GM12878 (cell line): ENCODE measurements around the gene AMT. TPM values are rescaled to one million over a fixed set of nuclear protein-coding genes. Genes with fewer than 3 reads are reported as not detected.

Experiments
- ATAC-seq: fragments of 200-7000 bp; cut with Tn5 transposase; 3 replicates; pipeline ENCODE4 v1.9.1; 2020; ENCODE audit warnings: mild to moderate bottlenecking, moderate library complexity
- BruUV-seq: library from RNA; stranded (reverse); fragments of 400-500 nt; replicated peaks from 2 replicates; lab custom pipeline; 2021; lab: Mats Ljungman, UMichigan
- CTCF ChIA-PET: fragments of 300-600 bp; sonication (Branson Sonifier 250); formaldehyde crosslinking; extraction: SDS; loops from one replicate; lab custom pipeline; 2021; ENCODE audit warnings: inconsistent platforms; lab: Yijun Ruan, JAX
- POLR2A ChIA-PET: fragments of 350-600 bp; formaldehyde crosslinking; extraction: SDS; loops from one replicate; lab custom pipeline; 2021; ENCODE audit warnings: inconsistent platforms; lab: Charles Lee
- RAD21 ChIA-PET: fragments of 300-600 bp; sonication (Branson Sonifier 250); formaldehyde crosslinking; loops from one replicate; lab custom pipeline; 2023; ENCODE audit warnings: antibody characterized with exemption; ENCODE audit not compliant: unreplicated experiment; lab: Charles Lee
- SMC1A ChIA-PET: fragments of 300-600 bp; sonication (Branson Sonifier 250); formaldehyde crosslinking; loops from one replicate; lab custom pipeline; 2023; ENCODE audit not compliant: unreplicated experiment, uncharacterized antibody; lab: Charles Lee
- DNase-seq: peaks from one replicate; pipeline ENCODE4 v3.0.0-alpha.2; 2011; ENCODE audit warnings: low read depth, low spot score
- FAIRE-seq: peaks from 3 replicates; lab custom pipeline; 2011; peaks lifted over from hg19 to GRCh38; lab: Jason Lieb, UNC
- H2AFZ ChIP-seq: 2 replicates; pipeline ENCODE4 v1.6.0; 2011; ENCODE audit warnings: low read depth, low read length, control low read depth; ENCODE audit not compliant: control insufficient read depth
- H3K27ac ChIP-seq: 2 replicates; pipeline ENCODE4 v1.5.1; 2011; ENCODE audit warnings: control low read depth; ENCODE audit not compliant: control insufficient read depth, insufficient read depth
- H3K27me3 ChIP-seq, 2 experiments: replicated peaks in 1 of 2; 2 replicates each; pipeline versions ENCODE4 v1.6.0 to v1.6.1; 2011; ENCODE audit warnings: low read length in 1 of 2; ENCODE audit not compliant: control insufficient read depth in 2 of 2, insufficient read depth in 2 of 2
- H3K36me3 ChIP-seq, 2 experiments: 2 replicates each; pipeline ENCODE4 v1.5.1; 2011; ENCODE audit warnings: low read length in 1 of 2; ENCODE audit not compliant: control insufficient read depth in 2 of 2, insufficient read depth in 2 of 2
- H3K4me1 ChIP-seq: 2 replicates; pipeline ENCODE4 v1.6.1; 2011; ENCODE audit warnings: mild to moderate bottlenecking, low read length, moderate library complexity, mixed read lengths; ENCODE audit not compliant: control insufficient read depth, insufficient read depth
- H3K4me2 ChIP-seq: 2 replicates; pipeline ENCODE4 v1.6.0; 2011; ENCODE audit warnings: control low read depth; ENCODE audit not compliant: control insufficient read depth, insufficient read depth
- H3K4me3 ChIP-seq: fragments of 200-600 bp; sonication (generic); 2 replicates; pipeline ENCODE4 v1.5.1; 2016
- H3K79me2 ChIP-seq: 2 replicates; pipeline ENCODE4 v1.6.0; 2011; ENCODE audit warnings: low read length; ENCODE audit not compliant: control insufficient read depth, insufficient read depth
- H3K9ac ChIP-seq: 2 replicates; pipeline ENCODE4 v1.8.0; 2011; ENCODE audit warnings: low read length, control low read depth, mixed read lengths; ENCODE audit not compliant: control insufficient read depth, insufficient read depth
- H3K9me3 ChIP-seq: replicated peaks from 3 replicates; pipeline ENCODE4 v1.5.1; 2011; ENCODE audit warnings: mild to moderate bottlenecking, low read length; ENCODE audit not compliant: control insufficient read depth, insufficient read depth
- H4K20me1 ChIP-seq: 2 replicates; pipeline ENCODE4 v1.6.0; 2011; ENCODE audit not compliant: control insufficient read depth, insufficient read depth
- DPF2 ChIP-seq: fragments of 450-650 bp; IDR thresholded peaks from 2 replicates; pipeline ENCODE4 v1.6.1; 2017; ENCODE audit warnings: mild to moderate bottlenecking
- ETV6 ChIP-seq, 2 experiments: fragments of 450-650 bp in 1 of 2; IDR thresholded peaks in 1 of 2; conservative IDR thresholded peaks in 1 of 2; 2 replicates each; pipeline ENCODE4 v1.6.1; 2014; ENCODE audit warnings: antibody characterized with exemption in 1 of 2, borderline replicate concordance in 1 of 2, low read depth in 1 of 2, mild to moderate bottlenecking in 1 of 2, moderate library complexity in 1 of 2
- FOXM1 ChIP-seq: IDR thresholded peaks from 2 replicates; pipeline ENCODE4 v1.6.1; 2012; ENCODE audit warnings: low read depth, mild to moderate bottlenecking, inconsistent platforms, low read length, moderate library complexity
- KDM1A ChIP-seq: fragments of 200-600 bp; sonication (generic); IDR thresholded peaks from 2 replicates; pipeline ENCODE4 v1.6.1; 2016; ENCODE audit warnings: borderline replicate concordance
- MYB ChIP-seq: fragments of 150-350 bp; IDR thresholded peaks from 2 replicates; pipeline ENCODE4 v1.6.1; 2014; ENCODE audit warnings: mild to moderate bottlenecking, low read depth, low read length, borderline replicate concordance
- PML ChIP-seq: IDR thresholded peaks from 2 replicates; pipeline ENCODE4 v1.6.1; 2012; ENCODE audit warnings: low read length, inconsistent platforms
- SMAD1 ChIP-seq: fragments of 450-650 bp; IDR thresholded peaks from 2 replicates; pipeline ENCODE4 v1.6.1; 2018; ENCODE audit warnings: mild to moderate bottlenecking, low read depth; ENCODE audit not compliant: partially characterized antibody
- STAT3 ChIP-seq: IDR thresholded peaks from 2 replicates; pipeline ENCODE4 v1.6.1; 2011; ENCODE audit warnings: low read depth, low read length, improper control_type of control experiment
- ZNF274 ChIP-seq: IDR thresholded peaks from one replicate; pipeline ENCODE4 v1.8.0; 2011; ENCODE audit not compliant: insufficient read length, insufficient read depth
- WGBS: methylation state at CpG from one replicate; pipeline ENCODE4 v1.1.6; 2016; ENCODE audit warnings: low lambda C conversion rate; ENCODE audit not compliant: insufficient replicate concordance, insufficient coverage; ENCODE audit errors: missing lambda C conversion rate; 5-methylcytosine and 5-hydroxymethylcytosine counted together
- in situ Hi-C: fragments of 300-500 bp; cut with MboI; formaldehyde crosslinking; loops from 9 replicates; pipeline ENCODE4 v1.14.3; 2018; ENCODE audit warnings: mixed read lengths
- intact Hi-C: fragments of 100-400 bp; cut with micrococcal nuclease; formaldehyde crosslinking; loops from one replicate; pipeline ENCODE4 v1.14.2; 2022; ENCODE audit not compliant: unreplicated experiment
- polyA plus RNA-seq, 11 experiments: library from polyadenylated mRNA; depleted of rRNA in 4 of 11; unstranded in 6 of 11; stranded (reverse) in 5 of 11; fragments of >200 nt; fragmentation: Nextera tagmentation in 4 of 11; fragmentation: Illumina TruSeq in 1 of 11; extraction: Ambion mirVana in 4 of 11; extraction: Trizol in 1 of 11; gene quantifications; 1 replicate in 1 of 11; 2 replicates in 10 of 11; pipeline versions ENCODE4 v1.2.1 to v1.2.3, GENCODE V29; 2011 to 2016; ENCODE audit warnings: inconsistent platforms in 2 of 11, missing spikeins in 2 of 11, low read depth in 1 of 11
- total RNA-seq, 4 experiments: library from RNA; depleted of rRNA in 3 of 4; stranded (reverse); fragments of >200 nt in 3 of 4; fragmentation: Illumina TruSeq in 1 of 4; extraction: Trizol in 1 of 4; gene quantifications; 2 replicates each; pipeline versions ENCODE4 v1.2.1 to v1.2.3, GENCODE V29; 2013 to 2021
- TF ChIP-seq, protein P1 (sequence below): IDR thresholded peaks from 2 replicates; pipeline ENCODE4 v1.6.1; 2011; ENCODE audit warnings: mild to moderate bottlenecking, low read depth, low read length, moderate library complexity; ENCODE audit not compliant: insufficient replicate concordance
- TF ChIP-seq, protein P2 (sequence below): IDR thresholded peaks from 2 replicates; pipeline ENCODE4 v1.6.1; 2012; ENCODE audit warnings: low read depth, low read length, improper control_type of control experiment

AMT gene
- total and polyA plus RNA-seq, 10 of the 15 experiments (the other 5 are each of a cell fraction or from before 2014, with no cell fraction given): 0.45 to 7.2 (median 2.6) TPM

DNA sequence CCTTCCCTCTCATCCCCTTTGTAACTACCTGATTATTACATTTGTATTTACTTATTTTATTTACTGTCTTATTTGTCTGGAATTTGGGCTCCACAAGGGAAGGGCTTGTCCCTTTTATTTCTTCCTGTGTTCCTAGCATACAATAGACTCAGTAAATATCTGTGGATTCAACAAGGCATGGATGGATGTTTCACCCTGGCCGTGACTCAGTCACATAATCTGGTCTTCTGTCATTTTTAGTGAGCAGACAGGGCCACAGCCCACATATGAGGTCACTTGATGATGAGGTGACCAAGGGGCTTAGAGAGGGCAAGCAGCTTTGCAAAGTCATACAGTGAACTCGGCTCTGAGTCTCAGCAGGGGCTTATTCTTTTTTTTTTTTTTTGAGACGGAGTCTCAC lies 39.9 kb upstream of the AMT start (continued):
- TF ChIP-seq KDM1A (no peak), MYB (no peak), ETV6 (conservative IDR thresholded peaks at IDR 0.05 in 1 of 2, IDR thresholded peaks at IDR 0.05 in 1 of 2; ENCODE audit: borderline replicate concordance in 1 of 2, low read depth in 1 of 2) (no peak), DPF2 (no peak)
- TF ChIP-seq, protein P1, sequence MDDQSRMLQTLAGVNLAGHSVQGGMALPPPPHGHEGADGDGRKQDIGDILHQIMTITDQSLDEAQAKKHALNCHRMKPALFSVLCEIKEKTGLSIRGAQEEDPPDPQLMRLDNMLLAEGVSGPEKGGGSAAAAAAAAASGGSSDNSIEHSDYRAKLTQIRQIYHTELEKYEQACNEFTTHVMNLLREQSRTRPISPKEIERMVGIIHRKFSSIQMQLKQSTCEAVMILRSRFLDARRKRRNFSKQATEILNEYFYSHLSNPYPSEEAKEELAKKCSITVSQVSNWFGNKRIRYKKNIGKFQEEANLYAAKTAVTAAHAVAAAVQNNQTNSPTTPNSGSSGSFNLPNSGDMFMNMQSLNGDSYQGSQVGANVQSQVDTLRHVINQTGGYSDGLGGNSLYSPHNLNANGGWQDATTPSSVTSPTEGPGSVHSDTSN: no peak

DNA sequence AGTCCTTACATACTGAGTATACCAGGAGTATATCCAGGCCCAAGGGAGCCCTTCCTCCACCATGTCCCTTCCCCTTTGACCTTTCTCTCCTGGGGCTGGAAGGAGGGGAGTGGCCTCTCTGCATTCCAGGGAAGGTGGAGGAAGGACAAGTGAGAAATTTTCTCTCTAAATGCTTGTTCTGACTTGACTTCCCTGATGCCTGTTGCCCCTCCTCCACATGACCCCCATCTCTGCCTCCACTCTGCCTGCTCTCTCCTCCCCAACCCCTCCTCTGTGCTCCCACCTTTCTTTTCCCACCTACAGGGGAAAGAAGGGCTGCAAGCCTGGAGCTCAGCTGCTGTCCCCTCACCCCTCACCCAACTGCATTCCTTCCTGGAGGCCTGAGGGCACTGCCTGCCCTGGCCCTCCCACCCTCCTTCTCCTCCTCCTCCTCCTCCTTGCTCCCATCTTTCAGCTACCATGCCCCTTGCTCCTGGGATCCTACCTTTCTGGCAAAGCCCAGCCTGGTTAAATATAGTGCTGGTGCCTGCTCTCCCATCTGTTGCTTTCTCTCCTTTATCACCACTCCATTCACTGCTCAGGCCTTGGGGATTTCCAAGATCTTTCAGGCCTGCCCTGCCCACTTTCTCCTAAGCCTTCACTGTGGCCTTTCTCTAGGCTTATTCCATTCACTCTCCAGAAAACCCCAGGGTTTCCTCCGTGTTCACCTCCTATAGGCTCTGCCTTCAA lies 39.3 kb upstream of the AMT start:
- DNase-seq (no peak), FAIRE-seq (no peak), ATAC-seq (peak; percentile 76)
- Histone ChIP-seq H3K4me2 (no peak overlapping the region), H2AFZ (peak overlapping the region; percentile 52), H3K79me2 (no peaks in the 10 kb centered on the region), H3K4me3 (no peak overlapping the region), H3K9me3 (no peaks in the 10 kb centered on the region), H4K20me1 (no peaks in the 10 kb centered on the region), H3K27ac (no peak overlapping the region), H3K27me3 (no peaks in the 10 kb centered on the region), H3K36me3 (no peaks in the 10 kb centered on the region), H3K4me1 (peaks cover 5% of the 10 kb centered on the region; the same call in 1 of the 2 replicates), H3K9ac (peak overlapping the region; percentile 21; the same call in 1 of the 2 replicates)
- intact Hi-C loops: no loop called here
- no TSS peak for BruUV-seq
- in situ Hi-C loops: no loop called here
- 0% methylated on average over 1 of the region's 1 CpG for WGBS
- ChIA-PET RAD21 (interaction anchor here (0.6 kb wide), 1 partner anchor 18 kb away, joined by 3 read pairs; no protein-coding TSS in a partner anchor), CTCF (interaction anchor here (0.8 to 1.4 kb wide), 2 partner anchors 32 to 45 kb away, joined by 3 read pairs; no protein-coding TSS in a partner anchor), POLR2A (interaction anchor here (0.5 to 1.7 kb wide), 3 partner anchors 9 to 105 kb away, joined by 3 to 7 read pairs (median 5); partner anchors contain the start of gene DAG1)
- TF ChIP-seq PML: no peak
- TF ChIP-seq KDM1A: no peak
- no peak for TF ChIP-seq STAT3
- TF ChIP-seq FOXM1: no peak
- TF ChIP-seq SMAD1: no peak
- TF ChIP-seq ZNF274: no peak
- TF ChIP-seq, protein P2, sequence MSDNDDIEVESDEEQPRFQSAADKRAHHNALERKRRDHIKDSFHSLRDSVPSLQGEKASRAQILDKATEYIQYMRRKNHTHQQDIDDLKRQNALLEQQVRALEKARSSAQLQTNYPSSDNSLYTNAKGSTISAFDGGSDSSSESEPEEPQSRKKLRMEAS: no peak
- TF ChIP-seq DPF2: no peak
- TF ChIP-seq, all 136 proteins: peak for 0
- SMC1A ChIA-PET: interaction anchor here (0.8 to 1.2 kb wide), 2 partner anchors 18 to 125 kb away, joined by 3 to 4 read pairs; no protein-coding TSS in a partner anchor
